Type B pancreatic cell (in vitro differentiated cells): ENCODE data around the gene ABCG8. TPM values are rescaled to one million over a fixed set of nuclear protein-coding genes. Genes with fewer than 3 reads are reported as not detected.

Experiments
- DNase-seq: peaks from one replicate; pipeline ENCODE4 v3.0.0; 2021; ENCODE audit warnings: mixed read lengths; ENCODE audit not compliant: unreplicated experiment; ENCODE audit errors: extremely low spot score
- H3K27ac Mint-ChIP-seq: 2 replicates; pipeline ENCODE4 v1.8.0; 2021; ENCODE audit warnings: mild to moderate bottlenecking, mixed read lengths
- H3K27me3 Mint-ChIP-seq: 2 replicates; pipeline ENCODE4 v1.8.0; 2021; ENCODE audit warnings: mixed read lengths
- H3K36me3 Mint-ChIP-seq: 2 replicates; pipeline ENCODE4 v1.8.0; 2021; ENCODE audit warnings: mixed read lengths
- H3K4me1 Mint-ChIP-seq: one replicate; pipeline ENCODE4 v1.8.0; 2021; ENCODE audit warnings: mixed read lengths; ENCODE audit not compliant: unreplicated experiment
- H3K4me3 Mint-ChIP-seq: 2 replicates; pipeline ENCODE4 v1.8.0; 2021; ENCODE audit warnings: mild to moderate bottlenecking, mixed read lengths
- H3K9me3 Mint-ChIP-seq: 2 replicates; pipeline ENCODE4 v1.8.0; 2021; ENCODE audit warnings: mixed read lengths
- total RNA-seq: library from RNA; stranded (reverse); gene quantifications from 2 replicates; pipeline ENCODE4 v1.2.1, GENCODE V29; 2021; ENCODE audit warnings: low replicate concordance
- TF ChIP-seq, protein P1 (sequence below): fragments of 200-600 bp; sonication (generic); conservative IDR thresholded peaks from 2 replicates; pipeline ENCODE4 v1.5.0; 2021; ENCODE audit warnings: antibody characterized with exemption, mild to moderate bottlenecking

Gene ABCG8
- total RNA-seq, 1 donor from 2014 or later: not detected

DNA sequence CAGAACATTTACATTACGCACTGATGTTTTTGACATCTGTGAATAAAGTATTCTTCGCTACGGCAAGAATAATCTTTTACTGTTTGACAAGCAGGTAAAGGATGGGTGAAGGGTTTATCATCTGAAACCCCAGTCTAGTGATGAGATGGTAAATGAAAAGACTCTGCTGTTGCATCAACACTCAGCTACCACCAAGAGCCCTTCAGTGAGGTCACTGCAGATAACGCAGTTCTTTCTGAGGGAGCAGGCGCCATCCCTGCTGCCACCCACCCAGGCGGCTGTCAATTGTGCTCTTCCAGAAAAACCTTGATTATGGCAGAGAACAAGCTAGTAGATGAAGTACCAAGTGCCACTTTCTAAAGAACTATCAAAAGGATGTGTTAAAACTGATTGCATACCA is 58.7 kb downstream of the ABCG8 start:
- Mint-ChIP-seq H3K9me3 (no peaks in the 10 kb centered on the region), H3K4me3 (no peak overlapping the region), H3K27me3 (no peaks in the 10 kb centered on the region), H3K27ac (no peak overlapping the region), H3K36me3 (peaks cover 32% of the 10 kb centered on the region), H3K4me1 (peaks cover 12% of the 10 kb centered on the region)
- TF ChIP-seq, protein P1, sequence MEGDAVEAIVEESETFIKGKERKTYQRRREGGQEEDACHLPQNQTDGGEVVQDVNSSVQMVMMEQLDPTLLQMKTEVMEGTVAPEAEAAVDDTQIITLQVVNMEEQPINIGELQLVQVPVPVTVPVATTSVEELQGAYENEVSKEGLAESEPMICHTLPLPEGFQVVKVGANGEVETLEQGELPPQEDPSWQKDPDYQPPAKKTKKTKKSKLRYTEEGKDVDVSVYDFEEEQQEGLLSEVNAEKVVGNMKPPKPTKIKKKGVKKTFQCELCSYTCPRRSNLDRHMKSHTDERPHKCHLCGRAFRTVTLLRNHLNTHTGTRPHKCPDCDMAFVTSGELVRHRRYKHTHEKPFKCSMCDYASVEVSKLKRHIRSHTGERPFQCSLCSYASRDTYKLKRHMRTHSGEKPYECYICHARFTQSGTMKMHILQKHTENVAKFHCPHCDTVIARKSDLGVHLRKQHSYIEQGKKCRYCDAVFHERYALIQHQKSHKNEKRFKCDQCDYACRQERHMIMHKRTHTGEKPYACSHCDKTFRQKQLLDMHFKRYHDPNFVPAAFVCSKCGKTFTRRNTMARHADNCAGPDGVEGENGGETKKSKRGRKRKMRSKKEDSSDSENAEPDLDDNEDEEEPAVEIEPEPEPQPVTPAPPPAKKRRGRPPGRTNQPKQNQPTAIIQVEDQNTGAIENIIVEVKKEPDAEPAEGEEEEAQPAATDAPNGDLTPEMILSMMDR: no peak
- DNase-seq: no peak

DNA sequence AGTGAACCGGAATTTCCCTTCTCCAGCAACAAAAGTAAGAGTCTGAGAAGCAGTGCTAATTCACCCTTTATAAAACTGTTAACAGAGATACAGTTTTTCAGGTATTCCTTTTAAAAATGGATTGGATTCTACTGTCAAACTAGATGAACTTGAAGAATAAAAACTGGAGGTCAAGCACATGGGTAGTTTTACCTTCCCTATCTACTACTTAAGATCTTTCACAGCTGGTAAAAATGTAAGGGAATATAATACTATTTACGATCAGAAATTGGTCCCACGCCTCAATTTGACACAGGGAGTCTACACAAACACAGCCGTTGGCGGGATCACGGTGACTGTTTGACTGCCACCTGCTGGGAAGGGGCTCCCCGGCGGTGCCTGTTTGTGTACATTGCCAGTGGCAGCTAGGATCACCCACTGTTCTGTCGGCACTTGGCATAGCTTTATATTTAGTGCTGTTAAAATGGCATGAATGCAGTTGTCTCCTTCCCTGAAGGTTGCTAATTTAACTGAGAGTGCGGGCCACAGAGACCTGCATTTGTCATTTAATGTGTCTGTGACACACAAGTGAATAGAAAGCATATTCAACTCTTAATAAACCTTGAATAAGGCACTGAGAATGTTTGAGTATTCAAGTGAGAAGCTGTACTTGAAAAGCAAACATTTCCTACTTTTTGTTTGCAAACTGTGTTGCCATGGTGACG is 59.5 kb downstream of the ABCG8 start:
- Mint-ChIP-seq H3K27ac (peak overlapping the region; percentile 6), H3K4me1 (peaks cover 12% of the 10 kb centered on the region), H3K36me3 (peaks cover 32% of the 10 kb centered on the region), H3K9me3 (no peaks in the 10 kb centered on the region), H3K4me3 (peak overlapping the region; percentile 39), H3K27me3 (no peaks in the 10 kb centered on the region)
- no peak for DNase-seq
- TF ChIP-seq, protein P1: peak; percentile 42

DNA sequence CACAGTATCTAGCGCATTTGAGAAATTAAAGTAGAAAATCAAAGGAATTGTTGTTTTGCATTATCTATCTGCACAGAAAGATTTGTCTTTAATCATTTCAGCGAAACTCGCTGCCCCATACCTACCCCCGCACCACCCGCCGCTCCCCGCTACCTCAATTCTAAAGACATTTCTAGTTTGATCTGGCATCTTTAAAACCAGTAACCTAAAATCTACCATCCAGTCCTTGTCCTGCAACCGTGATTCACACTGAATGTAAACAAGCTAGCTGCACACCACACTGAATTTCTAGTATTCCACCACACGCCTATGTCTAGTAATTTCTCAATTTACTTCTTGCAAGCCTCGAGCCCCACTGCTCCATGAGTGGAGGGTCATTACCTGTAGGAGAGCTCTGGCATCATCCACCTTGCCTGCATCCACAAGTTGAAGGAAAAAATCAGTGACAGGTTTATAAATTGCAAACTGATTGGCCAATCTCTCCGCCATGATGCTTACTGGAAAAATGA is 60.1 kb downstream of the ABCG8 start:
- Mint-ChIP-seq H3K4me3 (peak overlapping the region; percentile 16), H3K4me1 (peaks cover 12% of the 10 kb centered on the region), H3K36me3 (peaks cover 28% of the 10 kb centered on the region), H3K27ac (peak overlapping the region; percentile 6), H3K27me3 (no peaks in the 10 kb centered on the region), H3K9me3 (no peaks in the 10 kb centered on the region)
- TF ChIP-seq, protein P1: no peak
- DNase-seq: no peak

DNA sequence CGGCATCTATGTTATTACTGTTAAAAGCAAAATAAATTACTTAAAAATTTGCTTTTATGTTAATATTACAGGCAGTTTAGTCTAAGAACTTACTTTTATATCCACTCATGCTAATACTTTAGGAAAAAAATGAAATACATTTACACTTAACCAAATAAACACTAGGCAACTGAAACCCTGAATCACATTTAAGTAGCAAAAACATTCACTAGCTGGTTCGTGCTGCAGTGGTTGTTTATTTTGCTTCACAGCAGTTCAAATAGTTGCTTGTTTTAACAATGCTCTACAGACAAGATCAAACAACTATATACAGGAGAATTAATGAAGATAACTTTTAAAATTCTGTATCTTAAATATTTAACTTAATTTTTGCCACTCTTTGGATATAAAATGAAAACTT is 60.8 kb downstream of the ABCG8 start:
- H3K36me3 Mint-ChIP-seq: peaks cover 27% of the 10 kb centered on the region
- no peaks in the 10 kb centered on the region for H3K27me3 Mint-ChIP-seq
- H3K4me1 Mint-ChIP-seq: peaks cover 12% of the 10 kb centered on the region
- TF ChIP-seq, protein P1: no peak
- H3K9me3 Mint-ChIP-seq: no peaks in the 10 kb centered on the region
- DNase-seq: no peak
- no peak overlapping the region for H3K27ac Mint-ChIP-seq
- H3K4me3 Mint-ChIP-seq: no peak overlapping the region

DNA sequence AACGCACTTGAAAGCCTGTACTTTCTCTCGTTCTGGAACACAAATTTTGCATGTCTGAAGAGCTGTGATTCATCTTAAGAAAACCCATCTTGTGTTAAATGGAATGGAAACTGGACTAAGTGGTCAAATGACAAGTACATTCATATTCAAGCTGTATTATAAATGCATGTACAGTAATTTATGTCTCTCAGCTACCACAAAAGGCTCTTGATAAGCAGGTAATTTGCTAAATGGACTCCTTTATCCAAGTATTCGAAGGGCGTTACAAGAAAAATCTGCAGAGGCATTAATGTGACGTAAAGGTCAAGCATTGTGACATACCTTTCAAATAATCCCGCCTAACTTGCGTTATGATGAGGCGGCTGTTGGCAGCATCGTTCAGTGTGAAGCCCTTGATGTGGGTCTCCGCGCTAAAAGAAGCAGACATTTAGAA is 66.6 kb downstream of the ABCG8 start:
- Mint-ChIP-seq H3K4me3 (no peak overlapping the region), H3K4me1 (no peaks in the 10 kb centered on the region), H3K27ac (no peak overlapping the region), H3K27me3 (no peaks in the 10 kb centered on the region), H3K36me3 (peaks cover 35% of the 10 kb centered on the region), H3K9me3 (no peaks in the 10 kb centered on the region)
- TF ChIP-seq, protein P1: no peak
- DNase-seq: no peak
